Psoas muscle (tissue), 8 donors: ENCODE data around the gene TMEM221. TPM values are rescaled to one million over a fixed set of nuclear protein-coding genes. Genes with fewer than 3 reads are reported as not detected.

Source experiments
- ATAC-seq, 4 donors: fragments of 200-7000 bp; cut with Tn5 transposase; one replicate each; pipeline ENCODE4 v1.9.1; 2020; ENCODE audit warnings: moderate library complexity in 3 of 4, mild to moderate bottlenecking in 2 of 4
- DNase-seq, 2 donors: peaks; one replicate each; pipeline ENCODE4 v3.0.0-alpha.2; 2020
- H3K27ac ChIP-seq: fragments of 200-600 bp; one replicate; pipeline ENCODE4 v1.8.0; 2022
- H3K27me3 ChIP-seq, 3 donors: fragments of 200-600 bp in 1 of 3; one replicate each; pipeline versions ENCODE4 v1.6.1 to v1.8.0; 2013 to 2022; ENCODE audit warnings: low read length in 2 of 3, mild to moderate bottlenecking in 2 of 3, moderate library complexity in 1 of 3; ENCODE audit not compliant: insufficient read depth in 3 of 3
- H3K36me3 ChIP-seq, 2 donors: fragments of 200-600 bp in 1 of 2; one replicate each; pipeline versions ENCODE4 v1.6.1 to v1.8.0; 2013 to 2022; ENCODE audit warnings: low read depth in 1 of 2, mild to moderate bottlenecking in 1 of 2, moderate library complexity in 1 of 2; ENCODE audit not compliant: insufficient read depth in 1 of 2
- H3K4me1 ChIP-seq: fragments of 200-600 bp; one replicate; pipeline ENCODE4 v1.8.0; 2022
- H3K4me3 ChIP-seq: fragments of 200-600 bp; one replicate; pipeline ENCODE4 v1.8.0; 2022; ENCODE audit warnings: mild to moderate bottlenecking
- H3K9me3 ChIP-seq: fragments of 200-600 bp; one replicate; pipeline ENCODE4 v1.8.0; 2022
- CTCF ChIP-seq: fragments of 200-600 bp; IDR thresholded peaks from one replicate; pipeline ENCODE4 v1.8.0; 2022; ENCODE audit warnings: antibody characterized with exemption
- WGBS, 3 donors: extraction: QIAGEN DNeasy Blood & Tissue Kit; methylation state at CpG; one replicate each; pipeline versions ENCODE4 v1.1.6 to v1.1.7; 2013; 5-methylcytosine and 5-hydroxymethylcytosine counted together
- intact Hi-C, 2 donors: fragments of 100-400 bp; cut with DNase I; formaldehyde crosslinking; loops; one replicate each; pipeline versions ENCODE4 v1.11.0 to v1.14.2; 2022
- polyA plus RNA-seq, 3 donors: library from polyadenylated mRNA; stranded (reverse); fragments of 200-250 nt; gene quantifications; one replicate each; pipeline ENCODE4 v1.2.3, GENCODE V29; 2013
- total RNA-seq, 4 donors: library from RNA; stranded (reverse); fragmentation: NEBNext Ultra II Directional in 2 of 4; extraction: Animal tissue kit (Norgen Biotek cat#: 25700) in 2 of 4; gene quantifications; one replicate each; pipeline versions ENCODE4 v1.2.1 to v1.2.4, GENCODE V29; 2021 to 2023
- donor health status: healthy with polysubstance abuse.
- donor health status: DM: no; HTN: no; CAD: no; lungs with moderate emphysema.
- donor health status: Bipolar disorder and iron deficiency.
- donor health status: healthy.
- donor health status: DM: yes; HTN: yes; CAD: no.
- donor health status: DM: no; HTN: no; CAD: no.
- donor health status: DM: no; HTN: no; CAD: no.
- donor health status: DM: yes; HTN: yes; CAD: no.

Gene TMEM221
- total and polyA plus RNA-seq, 7 donors: 0.04 to 0.39 (median 0.25) TPM; not detected in 4

GRCh38 chr19:17455308-17456123 is 7.0 kb upstream of the TMEM221 start:
- peaks cover 4% of the 10 kb centered on the region for H3K4me1 ChIP-seq
- DNase-seq (no peak), ATAC-seq (no peak)
- TF ChIP-seq CTCF: no peak
- H3K27ac ChIP-seq: no peak overlapping the region
- H3K4me3 ChIP-seq: no peak overlapping the region
- 10 to 13% (median 10%) methylated on average over 41 to 58 of the region's 58 CpGs for WGBS, 3 donors
- no peaks in the 10 kb centered on the region for H3K9me3 ChIP-seq
- intact Hi-C loops: loop anchor here in 1 of 2 donors (5.0 kb wide), 1 partner anchor 117 kb away; no protein-coding TSS in a partner anchor
- peaks cover 0 to 67% (median 15%) of the 10 kb centered on the region in 3 donors for H3K27me3 ChIP-seq
- no peaks in the 10 kb centered on the region for H3K36me3 ChIP-seq

- H3K9me3 ChIP-seq: no peaks in the 10 kb centered on the region
- ATAC-seq (peak in 1 of 4 donors; percentile 26), DNase-seq (no peak)
- no peak overlapping the region for H3K27ac ChIP-seq
- no peak overlapping the region for H3K4me3 ChIP-seq
- no peak for TF ChIP-seq CTCF
- H3K4me1 ChIP-seq: peaks cover 4% of the 10 kb centered on the region
- intact Hi-C loops: loop anchor here (5.0 kb wide), 1 partner anchor 118 kb away; no protein-coding TSS in a partner anchor
- WGBS, 3 donors: 5 to 6% (median 6%) methylated on average over 13 of the region's 13 CpGs
- H3K36me3 ChIP-seq: no peaks in the 10 kb centered on the region
- peaks cover 0 to 65% (median 18%) of the 10 kb centered on the region in 3 donors for H3K27me3 ChIP-seq
Observed at GRCh38 chr19:17454576-17455071, 6.2 kb upstream of the TMEM221 start.

- no peak for TF ChIP-seq CTCF
- Histone ChIP-seq H3K36me3 (no peaks in the 10 kb centered on the region), H3K4me3 (no peak overlapping the region), H3K27me3 (peaks cover 0 to 64% (median 13%) of the 10 kb centered on the region in 3 donors), H3K4me1 (peaks cover 4% of the 10 kb centered on the region), H3K9me3 (no peaks in the 10 kb centered on the region), H3K27ac (no peak overlapping the region)
- DNase-seq (no peak), ATAC-seq (no peak)
- intact Hi-C loops: loop anchor here in 1 of 2 donors (5.0 kb wide), 1 partner anchor 120 kb away; no protein-coding TSS in a partner anchor
- WGBS, 3 donors: 82 to 85% (median 84%) methylated on average over 4 of the region's 4 CpGs
Observed at GRCh38 chr19:17451820-17452219, 3.4 kb upstream of the TMEM221 start.

GRCh38 chr19:17450264-17451075 is 2.0 kb upstream of the TMEM221 start:
- Histone ChIP-seq H3K9me3 (no peaks in the 10 kb centered on the region), H3K27me3 (peaks cover 0 to 61% (median 11%) of the 10 kb centered on the region in 3 donors), H3K36me3 (no peaks in the 10 kb centered on the region), H3K4me1 (peaks cover 4% of the 10 kb centered on the region), H3K27ac (no peak overlapping the region), H3K4me3 (no peak overlapping the region)
- no peak for TF ChIP-seq CTCF
- DNase-seq: no peak
- no peak for ATAC-seq
- intact Hi-C loops: loop anchor here in 1 of 2 donors (5.0 kb wide), 1 partner anchor 122 kb away; no protein-coding TSS in a partner anchor
- WGBS, 3 donors: 59 to 66% (median 61%) methylated on average over 8 of the region's 8 CpGs
